GM23338 (cell line): ENCODE data around the gene MRNIP. TPM values are rescaled to one million over a fixed set of nuclear protein-coding genes. Genes with fewer than 3 reads are reported as not detected.

Source experiments
- ATAC-seq: fragments of 200-7000 bp; cut with Tn5 transposase; 3 replicates; pipeline ENCODE4 v1.9.1; 2020
- DNase-seq: peaks from one replicate; pipeline ENCODE4 v3.0.0-alpha.2; 2015; ENCODE audit warnings: low spot score
- H2AFZ ChIP-seq: fragments of 200-600 bp; sonication (generic); 2 replicates; pipeline ENCODE4 v1.8.0; 2016; ENCODE audit warnings: antibody characterized with exemption, mild to moderate bottlenecking, moderate library complexity
- H3F3A ChIP-seq: fragments of 200-600 bp; sonication (generic); replicated peaks from 2 replicates; pipeline ENCODE4 v1.8.0; 2017; ENCODE audit warnings: antibody characterized with exemption, mixed run types, low read depth
- H3K27ac ChIP-seq: fragments of 200-600 bp; sonication (generic); 2 replicates; pipeline ENCODE4 v1.6.1; 2016; ENCODE audit warnings: low read depth
- H3K27me3 ChIP-seq: fragments of 200-600 bp; sonication (generic); 2 replicates; pipeline ENCODE4 v1.8.0; 2016; ENCODE audit warnings: mild to moderate bottlenecking, mixed run types, moderate library complexity; ENCODE audit not compliant: insufficient read depth
- H3K36me3 ChIP-seq: fragments of 200-600 bp; sonication (generic); 2 replicates; pipeline ENCODE4 v1.8.0; 2016; ENCODE audit warnings: mild to moderate bottlenecking; ENCODE audit not compliant: insufficient read depth
- H3K4me1 ChIP-seq: fragments of 200-600 bp; sonication (generic); 2 replicates; pipeline ENCODE4 v1.8.0; 2016; ENCODE audit warnings: mild to moderate bottlenecking, moderate library complexity; ENCODE audit not compliant: insufficient read depth
- H3K4me2 ChIP-seq: fragments of 200-600 bp; sonication (generic); 2 replicates; pipeline ENCODE4 v1.7.1; 2017; ENCODE audit warnings: mixed run types
- H3K4me3 ChIP-seq: fragments of 200-600 bp; sonication (generic); 2 replicates; pipeline ENCODE4 v1.6.1; 2016; ENCODE audit warnings: mixed run types
- H3K79me2 ChIP-seq: fragments of 200-600 bp; sonication (generic); replicated peaks from 2 replicates; pipeline ENCODE4 v1.8.0; 2017; ENCODE audit warnings: mild to moderate bottlenecking; ENCODE audit not compliant: insufficient read depth
- H3K9me2 ChIP-seq: fragments of 200-600 bp; sonication (generic); 2 replicates; pipeline ENCODE4 v1.8.0; 2017; ENCODE audit not compliant: insufficient read depth
- H4K20me1 ChIP-seq: fragments of 200-600 bp; sonication (generic); replicated peaks from 2 replicates; pipeline ENCODE4 v1.8.0; 2017; ENCODE audit warnings: mild to moderate bottlenecking; ENCODE audit not compliant: insufficient read depth
- H3K27ac Mint-ChIP-seq: 2 replicates; pipeline ENCODE4 v1.8.0; 2020; ENCODE audit warnings: inconsistent platforms, mild to moderate bottlenecking, moderate library complexity, mixed read lengths
- H3K27me3 Mint-ChIP-seq: 3 replicates; pipeline ENCODE4 v1.8.0; 2022; ENCODE audit warnings: low read depth, mild to moderate bottlenecking, moderate library complexity, mixed read lengths, inconsistent platforms; ENCODE audit not compliant: insufficient read depth, poor library complexity
- H3K36me3 Mint-ChIP-seq: 3 replicates; pipeline ENCODE4 v1.8.0; 2021; ENCODE audit warnings: low read depth, mild to moderate bottlenecking, inconsistent platforms, moderate library complexity, mixed read lengths
- H3K4me1 Mint-ChIP-seq: 3 replicates; pipeline ENCODE4 v1.8.0; 2020; ENCODE audit warnings: mild to moderate bottlenecking, inconsistent platforms, mixed read lengths
- H3K4me3 Mint-ChIP-seq: 3 replicates; pipeline ENCODE4 v1.8.0; 2021; ENCODE audit warnings: moderate library complexity, mild to moderate bottlenecking, inconsistent platforms, mixed read lengths
- H3K9me3 Mint-ChIP-seq: 3 replicates; pipeline ENCODE4 v1.8.0; 2020; ENCODE audit warnings: moderate library complexity, mild to moderate bottlenecking, inconsistent platforms, mixed read lengths
- CREB1 ChIP-seq: fragments of 250-450 bp; sonication (Bioruptor Pico); IDR thresholded peaks from 2 replicates; pipeline ENCODE4 v1.5.0; 2020; ENCODE audit warnings: low read depth, mild to moderate bottlenecking, moderate library complexity
- CTCF ChIP-seq, 2 experiments: fragments of 200-600 bp in 1 of 2; sonication (generic) in 1 of 2; conservative IDR thresholded peaks; 2 replicates each; pipeline versions ENCODE4 v1.5.1 to v1.6.1; 2016 to 2017; ENCODE audit warnings: antibody characterized with exemption in 2 of 2, low read depth in 2 of 2, mild to moderate bottlenecking in 2 of 2, moderate library complexity in 1 of 2
- JUNB ChIP-seq: IDR thresholded peaks from one replicate; pipeline ENCODE4 v1.6.1; 2016; ENCODE audit warnings: antibody characterized with exemption; ENCODE audit not compliant: unreplicated experiment
- NANOG ChIP-seq: IDR thresholded peaks from 2 replicates; pipeline ENCODE4 v1.6.1; 2016; ENCODE audit warnings: antibody characterized with exemption, borderline replicate concordance
- POLR2AphosphoS5 ChIP-seq: IDR thresholded peaks from 2 replicates; pipeline ENCODE4 v1.6.1; 2016; ENCODE audit warnings: antibody characterized with exemption, low read depth
- REST ChIP-seq: IDR thresholded peaks from one replicate; pipeline ENCODE4 v1.6.1; 2018; ENCODE audit warnings: antibody characterized with exemption; ENCODE audit not compliant: unreplicated experiment
- ZNF114 ChIP-seq: fragments of 250-450 bp; sonication (Bioruptor Pico); IDR thresholded peaks from 2 replicates; pipeline ENCODE4 v1.5.0; 2020; ENCODE audit warnings: mild to moderate bottlenecking, moderate library complexity
- ZNF331 ChIP-seq: fragments of 250-450 bp; sonication (Bioruptor Pico); IDR thresholded peaks from 2 replicates; pipeline ENCODE4 v1.5.0; 2020; ENCODE audit warnings: low read depth, mild to moderate bottlenecking, moderate library complexity
- ZNF462 ChIP-seq: fragments of 250-450 bp; sonication (Bioruptor Pico); IDR thresholded peaks from 2 replicates; pipeline ENCODE4 v1.5.0; 2020; ENCODE audit warnings: mild to moderate bottlenecking, moderate library complexity
- polyA plus RNA-seq: library from polyadenylated mRNA; unstranded; fragments of >200 nt; fragmentation: Nextera tagmentation; extraction: Ambion mirVana; gene quantifications from 2 replicates; pipeline ENCODE4 v1.2.1, GENCODE V29; 2016
- total RNA-seq: library from RNA; depleted of rRNA; stranded (reverse); fragments of >200 nt; shearing (Covaris generic); gene quantifications from 2 replicates; pipeline ENCODE4 v1.2.3, GENCODE V29; 2014

Gene MRNIP
- total and polyA plus RNA-seq, 2 experiments from 2014 or later = 18.2 to 34.4 TPM

DNA sequence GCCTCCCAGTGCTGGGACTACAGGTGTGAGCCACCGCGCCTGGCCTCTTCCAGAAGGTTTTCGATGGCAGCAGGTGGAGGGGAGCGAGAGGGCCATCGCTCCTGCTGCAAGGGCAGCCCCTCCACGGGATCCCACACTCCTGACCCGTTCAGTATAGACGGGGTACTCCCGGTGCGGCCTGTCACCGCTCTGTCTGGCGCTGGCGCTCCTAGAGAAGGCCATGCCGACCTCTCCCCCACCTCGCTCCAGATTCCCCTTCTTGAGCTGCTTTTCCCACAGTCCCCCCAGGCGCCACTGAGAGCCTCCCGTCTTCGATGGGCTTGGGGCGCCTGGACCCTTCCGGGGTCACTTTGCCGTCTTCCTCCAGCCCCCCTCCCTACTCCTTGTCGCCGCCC is 42.2 kb downstream of the MRNIP start:
- Mint-ChIP-seq H3K36me3 (peaks cover 28% of the 10 kb centered on the region), H3K4me3 (peak overlapping the region; percentile 68), H3K27me3 (peaks cover 37% of the 10 kb centered on the region), H3K27ac (no peak overlapping the region), H3K9me3 (no peaks in the 10 kb centered on the region), H3K4me1 (peaks cover 33% of the 10 kb centered on the region)
- Histone ChIP-seq H3K36me3 (peaks cover 5% of the 10 kb centered on the region; the same call in 1 of the 2 replicates), H3K4me3 (peak overlapping the region; percentile 57), H3K27ac (no peak overlapping the region), H2AFZ (no peak overlapping the region), H3F3A (peaks cover 28% of the 10 kb centered on the region), H4K20me1 (no peaks in the 10 kb centered on the region), H3K4me1 (peaks cover 33% of the 10 kb centered on the region), H3K4me2 (peak overlapping the region; percentile 84), H3K27me3 (peaks cover 12% of the 10 kb centered on the region; the same call in 1 of the 2 replicates), H3K79me2 (peaks cover 3% of the 10 kb centered on the region; the same call in 1 of the 2 replicates), H3K9me2 (no peaks in the 10 kb centered on the region)
- no peak for TF ChIP-seq ZNF114
- DNase-seq (peak; percentile 74), ATAC-seq (peak; percentile 2)

- H3K4me1 Mint-ChIP-seq = peaks cover 33% of the 10 kb centered on the region
- Histone ChIP-seq H3K27ac (no peak overlapping the region), H3K79me2 (no peaks in the 10 kb centered on the region), H2AFZ (no peak overlapping the region), H3K4me1 (peaks cover 33% of the 10 kb centered on the region), H4K20me1 (no peaks in the 10 kb centered on the region; the same call in 1 of the 2 replicates), H3K27me3 (peaks cover 12% of the 10 kb centered on the region; the same call in 1 of the 2 replicates), H3K9me2 (no peaks in the 10 kb centered on the region), H3K4me2 (peak overlapping the region; percentile 84; the same call in 1 of the 2 replicates), H3K4me3 (peak overlapping the region; percentile 57; the same call in 1 of the 2 replicates), H3F3A (peaks cover 33% of the 10 kb centered on the region), H3K36me3 (peaks cover 5% of the 10 kb centered on the region; the same call in 1 of the 2 replicates)
- H3K36me3 Mint-ChIP-seq = peaks cover 32% of the 10 kb centered on the region
- H3K27ac Mint-ChIP-seq = no peak overlapping the region
- no peaks in the 10 kb centered on the region for H3K9me3 Mint-ChIP-seq
- DNase-seq (no peak), ATAC-seq (no peak)
- H3K27me3 Mint-ChIP-seq = peaks cover 36% of the 10 kb centered on the region
- peak overlapping the region; percentile 58 for H3K4me3 Mint-ChIP-seq
- TF ChIP-seq POLR2AphosphoS5 (no peak), ZNF462 (CRISPR knock-in tag) (no peak), CREB1 (CRISPR knock-in tag) (no peak), CTCF (conservative IDR thresholded peaks at IDR 0.05; ENCODE audit: low read depth in 2 of 2) (no peak), ZNF114 (no peak), REST (no peak), ZNF331 (CRISPR knock-in tag) (no peak), NANOG (no peak), JUNB (no peak)
Measured at GRCh38 chr5:179815491-179816249, 42.9 kb downstream of the MRNIP start.
